H1 (cell line): Measurements from ENCODE around the gene NUDT19. TPM values are rescaled to one million over a fixed set of nuclear protein-coding genes. Genes with fewer than 3 reads are reported as not detected.
"Not testable (repeated sequence)": the region's sequence is repeated elsewhere in the genome, so short reads cannot be mapped to it uniquely, and the experiment has no call there.

Source experiments
- CTCF ChIA-PET: fragments of 300-600 bp; sonication (Branson Sonifier 250); formaldehyde crosslinking; loops from one replicate; lab custom pipeline; 2021; ENCODE audit not compliant: partially characterized antibody; lab: Charles Lee
- POLR2A ChIA-PET: fragments of 300-600 bp; sonication (Branson Sonifier 250); formaldehyde crosslinking; loops from one replicate; lab custom pipeline; 2021; ENCODE audit warnings: inconsistent platforms; ENCODE audit not compliant: partially characterized antibody; lab: Charles Lee
- DNase-seq, 2 experiments: peaks; one replicate each; pipeline versions ENCODE4 v3.0.0 to v3.0.0-alpha.2; 2010 to 2022; ENCODE audit warnings: low spot score in 2 of 2, low read depth in 1 of 2, mixed read lengths in 1 of 2
- FAIRE-seq: peaks from 2 replicates; lab custom pipeline; 2011; peaks lifted over from hg19 to GRCh38; lab: Jason Lieb, UNC
- H2AFZ ChIP-seq: 2 replicates; pipeline ENCODE4 v1.8.1; 2012; ENCODE audit warnings: low read length, inconsistent platforms
- H2AK5ac ChIP-seq: 2 replicates; pipeline ENCODE4 v1.6.1; 2013; ENCODE audit warnings: low read depth, low read length
- H2BK120ac ChIP-seq: replicated peaks from 2 replicates; pipeline ENCODE3; 2013; ENCODE audit warnings: low read depth, low read length, inconsistent platforms
- H2BK12ac ChIP-seq: 2 replicates; pipeline ENCODE4 v1.6.1; 2013; ENCODE audit warnings: low read depth, low read length
- H2BK15ac ChIP-seq: 2 replicates; pipeline ENCODE4 v1.6.1; 2013; ENCODE audit warnings: low read length
- H2BK20ac ChIP-seq: 2 replicates; pipeline ENCODE4 v1.6.1; 2013; ENCODE audit warnings: low read length
- H2BK5ac ChIP-seq: 2 replicates; pipeline ENCODE4 v1.6.1; 2013; ENCODE audit warnings: low read depth, low read length
- H3K14ac ChIP-seq: 2 replicates; pipeline ENCODE4 v1.6.1; 2013; ENCODE audit warnings: inconsistent platforms; ENCODE audit not compliant: insufficient read length
- H3K18ac ChIP-seq: 2 replicates; pipeline ENCODE4 v1.6.1; 2013; ENCODE audit warnings: low read length; ENCODE audit errors: extremely low read depth
- H3K23ac ChIP-seq: 2 replicates; pipeline ENCODE4 v1.6.1; 2013; ENCODE audit warnings: inconsistent platforms; ENCODE audit not compliant: insufficient read length
- H3K23me2 ChIP-seq: 2 replicates; pipeline ENCODE4 v1.6.1; 2013; ENCODE audit warnings: low read depth, low read length
- H3K27ac ChIP-seq: 2 replicates; pipeline ENCODE4 v1.6.1; 2011; ENCODE audit warnings: low read depth, low read length, inconsistent platforms
- H3K27me3 ChIP-seq, 4 experiments: replicated peaks in 1 of 4; 1 replicate in 1 of 4; 2 replicates in 3 of 4; pipeline versions ENCODE4 v1.6.1 to v1.8.1; 2011 to 2013; ENCODE audit warnings: low read length in 3 of 4, mild to moderate bottlenecking in 3 of 4, inconsistent platforms in 2 of 4, mixed read lengths in 2 of 4, moderate library complexity in 1 of 4; ENCODE audit not compliant: control insufficient read depth in 3 of 4, insufficient read depth in 3 of 4; ENCODE audit errors: extremely low read depth in 1 of 4
- H3K36me3 ChIP-seq, 4 experiments: 2 replicates each; pipeline versions ENCODE4 v1.6.1 to v1.8.1; 2011 to 2013; ENCODE audit warnings: mild to moderate bottlenecking in 4 of 4, low read length in 3 of 4, moderate library complexity in 2 of 4, control low read depth in 1 of 4, inconsistent platforms in 1 of 4; ENCODE audit not compliant: insufficient read depth in 4 of 4, control insufficient read depth in 2 of 4
- H3K4ac ChIP-seq: replicated peaks from 2 replicates; pipeline ENCODE3; 2013; ENCODE audit warnings: low read length, low read depth, mixed read lengths, inconsistent platforms; ENCODE audit not compliant: insufficient read length
- H3K4me1 ChIP-seq, 4 experiments: replicated peaks in 1 of 4; 1 replicate in 1 of 4; 2 replicates in 3 of 4; pipeline versions ENCODE4 v1.6.1 to v1.8.1; 2011 to 2013; ENCODE audit warnings: low read length in 3 of 4, inconsistent platforms in 2 of 4, mixed read lengths in 1 of 4; ENCODE audit not compliant: insufficient read depth in 4 of 4, control insufficient read depth in 3 of 4
- H3K4me2 ChIP-seq, 2 experiments: 2 replicates each; pipeline versions ENCODE4 v1.6.1 to v1.8.1; 2011 to 2013; ENCODE audit warnings: low read depth in 2 of 2, low read length in 2 of 2, control low read depth in 1 of 2, inconsistent platforms in 1 of 2, mild to moderate bottlenecking in 1 of 2; ENCODE audit not compliant: insufficient read depth in 1 of 2
- H3K4me3 ChIP-seq, 4 experiments: fragments of 200-600, 300-600 bp in 1 of 4; sonication (generic), shearing (Covaris generic), sonication (Bioruptor Twin) in 1 of 4; 2 replicates each; pipeline versions ENCODE4 v1.5.1 to v1.8.1; 2011 to 2016; ENCODE audit warnings: low read length in 4 of 4, low read depth in 3 of 4, control low read depth in 2 of 4, inconsistent platforms in 2 of 4, mild to moderate bottlenecking in 2 of 4, mixed read lengths in 1 of 4, moderate library complexity in 1 of 4; ENCODE audit not compliant: insufficient read depth in 2 of 4; ENCODE audit errors: extremely low read depth in 1 of 4
- H3K56ac ChIP-seq: replicated peaks from 2 replicates; pipeline ENCODE3; 2013; ENCODE audit warnings: low read depth, mild to moderate bottlenecking, mixed read lengths, low read length, inconsistent platforms; ENCODE audit not compliant: insufficient read length
- H3K79me1 ChIP-seq: 2 replicates; pipeline ENCODE4 v1.6.1; 2013; ENCODE audit warnings: low read depth, low read length, control low read depth
- H3K79me2 ChIP-seq, 2 experiments: 2 replicates each; pipeline versions ENCODE4 v1.6.1 to v1.8.1; 2012 to 2013; ENCODE audit warnings: low read length in 2 of 2, mild to moderate bottlenecking in 2 of 2, inconsistent platforms in 1 of 2; ENCODE audit not compliant: insufficient read depth in 2 of 2, control insufficient read depth in 1 of 2
- H3K9ac ChIP-seq, 4 experiments: replicated peaks in 1 of 4; 1 replicate in 1 of 4; 2 replicates in 3 of 4; pipeline versions ENCODE4 v1.6.1 to v1.8.1; 2011 to 2013; ENCODE audit warnings: low read depth in 3 of 4, low read length in 3 of 4, control low read depth in 2 of 4, mild to moderate bottlenecking in 2 of 4, moderate library complexity in 2 of 4, inconsistent platforms in 1 of 4; ENCODE audit errors: extremely low read depth in 1 of 4
- H3K9me3 ChIP-seq, 2 experiments: 2 replicates each; pipeline versions ENCODE4 v1.6.1 to v1.8.1; 2012 to 2013; ENCODE audit warnings: mild to moderate bottlenecking in 2 of 2, moderate library complexity in 2 of 2, control low read depth in 1 of 2, inconsistent platforms in 1 of 2, low read depth in 1 of 2, low read length in 1 of 2, mixed read lengths in 1 of 2; ENCODE audit not compliant: insufficient read depth in 2 of 2
- H4K20me1 ChIP-seq, 2 experiments: replicated peaks in 1 of 2; 2 replicates each; pipeline versions ENCODE3 to v1.8.1; 2011 to 2013; ENCODE audit warnings: inconsistent platforms in 2 of 2, low read length in 2 of 2, mild to moderate bottlenecking in 1 of 2; ENCODE audit not compliant: insufficient read depth in 2 of 2, control insufficient read depth in 1 of 2
- H4K5ac ChIP-seq: 2 replicates; pipeline ENCODE4 v1.6.1; 2013; ENCODE audit warnings: low read length, low read depth, mixed read lengths, inconsistent platforms; ENCODE audit not compliant: insufficient read length
- H4K8ac ChIP-seq: 2 replicates; pipeline ENCODE4 v1.8.0; 2013; ENCODE audit warnings: mild to moderate bottlenecking, moderate library complexity, low read length, inconsistent platforms; ENCODE audit not compliant: insufficient read depth; ENCODE audit errors: extremely low read depth
- H4K91ac ChIP-seq: replicated peaks from 2 replicates; pipeline ENCODE3; 2013; ENCODE audit warnings: low read length, mixed read lengths, inconsistent platforms; ENCODE audit not compliant: insufficient read length
- WGBS, 2 experiments: shearing (Covaris generic) in 1 of 2; methylation state at CpG; one replicate each; pipeline versions ENCODE4 v1.1.6 to v1.1.7; 2013 to 2015; ENCODE audit warnings: low lambda C conversion rate in 2 of 2, mixed read lengths in 2 of 2, inconsistent platforms in 1 of 2, low coverage in 1 of 2, missing lambda C conversion rate in 1 of 2; ENCODE audit not compliant: insufficient replicate concordance in 2 of 2, insufficient coverage in 1 of 2, insufficient read length in 1 of 2; ENCODE audit errors: extremely low coverage in 1 of 2, missing lambda C conversion rate in 1 of 2; 5-methylcytosine and 5-hydroxymethylcytosine counted together
- polyA plus RNA-seq, 7 experiments: library from polyadenylated mRNA; depleted of rRNA in 3 of 7; stranded (reverse) in 5 of 7; unstranded in 2 of 7; fragments of >200 nt in 5 of 7; fragments of 200-250 nt in 2 of 7; gene quantifications; 1 replicate in 5 of 7; 2 replicates in 1 of 7; 4 replicates in 1 of 7; pipeline versions ENCODE4 v1.2.1 to v1.2.3, GENCODE V29; 2011 to 2013; ENCODE audit warnings: missing spikeins in 2 of 7, mixed read lengths in 2 of 7
- total RNA-seq: library from RNA; stranded (reverse); fragmentation: NEBNext Ultra II Directional; extraction: Animal tissue kit (Norgen Biotek cat#: 25700); gene quantifications from 2 replicates; pipeline ENCODE4 v1.2.1, GENCODE V29; 2021

The NUDT19 gene
- total and polyA plus RNA-seq, 2 of the 8 experiments (the other 6 are each of a cell fraction or from before 2014, with no cell fraction given): 2.0 to 3.3 TPM

DNA sequence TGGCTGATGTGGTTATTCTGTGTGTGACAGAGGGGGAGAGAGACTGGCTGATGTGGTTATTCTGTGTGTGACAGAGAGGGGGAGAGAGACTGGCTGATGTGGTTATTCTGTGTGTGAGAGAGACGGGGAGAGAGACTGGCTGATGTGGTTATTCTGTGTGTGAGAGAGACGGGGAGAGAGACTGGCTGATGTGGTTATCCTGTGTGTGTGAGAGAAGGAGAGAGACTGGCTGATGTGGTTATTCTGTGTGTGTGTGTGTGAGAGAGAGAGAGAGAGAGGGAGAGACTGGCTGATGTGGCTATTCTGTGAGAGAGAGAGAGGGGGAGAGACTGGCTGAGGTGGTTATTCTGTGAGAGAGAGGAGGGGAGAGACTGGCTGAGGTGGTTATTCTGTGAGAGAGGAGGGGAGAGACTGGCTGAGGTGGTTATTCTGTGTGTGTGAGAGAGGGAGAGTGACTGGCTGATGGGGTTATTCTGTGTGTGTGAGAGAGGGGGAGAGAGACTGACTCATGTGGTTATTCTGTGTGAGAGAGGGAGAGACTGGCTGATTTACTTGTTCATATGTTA is 55.1 kb downstream of the NUDT19 start:
- H3K18ac ChIP-seq, H4K8ac ChIP-seq, H3K9me3 ChIP-seq, H4K20me1 ChIP-seq, H4K91ac ChIP-seq, H3K79me2 ChIP-seq, H2BK12ac ChIP-seq, H4K5ac ChIP-seq, H3K79me1 ChIP-seq, H2BK120ac ChIP-seq, H3K4me1 ChIP-seq, DNase-seq, H3K4me2 ChIP-seq, H3K27ac ChIP-seq, H3K27me3 ChIP-seq, H3K56ac ChIP-seq, FAIRE-seq, H2BK15ac ChIP-seq, H3K23me2 ChIP-seq, H2AFZ ChIP-seq, H3K9ac ChIP-seq, H3K4me3 ChIP-seq, H3K14ac ChIP-seq, H2BK5ac ChIP-seq, POLR2A ChIA-PET, H3K4ac ChIP-seq, H3K36me3 ChIP-seq, H3K23ac ChIP-seq, H2AK5ac ChIP-seq, H2BK20ac ChIP-seq: not testable (repeated sequence)
- CTCF ChIA-PET: interaction anchor here (0.7 to 1.8 kb wide), 6 partner anchors 21 to 385 kb away, joined by 3 to 6 read pairs (median 4); partner anchors contain the start of gene WDR88
- 96% methylated on average over 2 of the region's 2 CpGs; no CpG with 5 or more reads in 1 of the 2 experiments for WGBS, 2 experiments
